MM.1S (cell line): ENCODE data around the gene NDFIP1.

Source experiments
- CTCF ChIP-seq: fragments of 300-600 bp; sonication (generic); IDR thresholded peaks from 2 replicates; pipeline ENCODE4 v1.5.1; 2016; ENCODE audit warnings: antibody characterized with exemption, low read length, mixed read lengths
- EZH2 ChIP-seq: fragments of 300-600 bp; sonication (generic); optimal IDR thresholded peaks from 2 replicates; pipeline ENCODE3; 2017; ENCODE audit warnings: low read depth, mild to moderate bottlenecking, antibody characterized with exemption, low read length, mixed read lengths
- EZH2phosphoT487 ChIP-seq: fragments of 300-600 bp; sonication (generic); IDR thresholded peaks from 2 replicates; pipeline ENCODE4 v1.6.1; 2018; ENCODE audit warnings: antibody characterized with exemption, low read length

- TF ChIP-seq EZH2 (no peak), CTCF (no peak), EZH2phosphoT487 (no peak)
Observed at GRCh38 chr5:142114687-142115086, 6.1 kb downstream of the NDFIP1 start.
